WTC11 (cell line): ENCODE results near the gene RIPOR1. TPM values are rescaled to one million over a fixed set of nuclear protein-coding genes. Genes with fewer than 3 reads are reported as not detected.

Source experiments
- ATAC-seq: fragments of 200-7000 bp; cut with Tn5 transposase; 2 replicates; pipeline ENCODE4 v1.10.0; 2021; ENCODE audit warnings: mild to moderate bottlenecking, moderate library complexity
- CTCF ChIA-PET: fragments of 300-600 bp; sonication (Branson Sonifier 250); formaldehyde crosslinking; loops from one replicate; lab custom pipeline; 2021; ENCODE audit warnings: antibody characterized with exemption; lab: Charles Lee
- POLR2A ChIA-PET: fragments of 350-600 bp; sonication (Branson Sonifier 250); formaldehyde crosslinking; loops from one replicate; lab custom pipeline; 2021; ENCODE audit warnings: antibody characterized with exemption; lab: Charles Lee
- DNase-seq: peaks from one replicate; pipeline ENCODE4 v3.0.0; 2021; ENCODE audit warnings: low spot score
- H3K27ac Mint-ChIP-seq: 2 replicates; pipeline ENCODE4 v1.8.0; 2021; ENCODE audit warnings: mixed read lengths
- H3K27me3 Mint-ChIP-seq: 2 replicates; pipeline ENCODE4 v1.8.0; 2021; ENCODE audit warnings: low read depth, mild to moderate bottlenecking, moderate library complexity, mixed read lengths
- H3K36me3 Mint-ChIP-seq: 2 replicates; pipeline ENCODE4 v1.8.0; 2021; ENCODE audit warnings: mixed read lengths
- H3K4me1 Mint-ChIP-seq: 2 replicates; pipeline ENCODE4 v1.8.0; 2022; ENCODE audit warnings: mixed read lengths
- H3K4me3 Mint-ChIP-seq: 2 replicates; pipeline ENCODE4 v1.8.0; 2021; ENCODE audit warnings: mild to moderate bottlenecking, moderate library complexity, mixed read lengths
- H3K9me3 Mint-ChIP-seq: 2 replicates; pipeline ENCODE4 v1.8.0; 2021; ENCODE audit warnings: mixed read lengths
- ATF1 ChIP-seq: sonication (generic); formaldehyde crosslinking; IDR thresholded peaks from 2 replicates; pipeline ENCODE4 v1.8.1; 2023; ENCODE audit warnings: mild to moderate bottlenecking, moderate library complexity, missing genetic modification reagents
- E2F4 ChIP-seq: sonication (generic); formaldehyde crosslinking; IDR thresholded peaks from 2 replicates; pipeline ENCODE4 v1.8.1; 2022; ENCODE audit warnings: low read depth, mild to moderate bottlenecking, moderate library complexity, missing genetic modification reagents, borderline replicate concordance
- GTF2I ChIP-seq: fragments of 250-450 bp; sonication (Bioruptor Pico); conservative IDR thresholded peaks from 2 replicates; pipeline ENCODE4 v1.4.0; 2021; ENCODE audit warnings: mild to moderate bottlenecking
- HMGA2 ChIP-seq: fragments of 250-450 bp; sonication (Bioruptor Pico); IDR thresholded peaks from 2 replicates; pipeline ENCODE4 v1.4.0; 2021; ENCODE audit warnings: mild to moderate bottlenecking, moderate library complexity
- IRF2 ChIP-seq: sonication (generic); formaldehyde crosslinking; IDR thresholded peaks from 2 replicates; pipeline ENCODE4 v1.8.0; 2022; ENCODE audit warnings: low read depth, missing genetic modification reagents, borderline replicate concordance
- JUN ChIP-seq: sonication (generic); formaldehyde crosslinking; IDR thresholded peaks from 2 replicates; pipeline ENCODE4 v1.8.0; 2023; ENCODE audit warnings: mild to moderate bottlenecking, missing genetic modification reagents
- MYBL2 ChIP-seq: sonication (generic); formaldehyde crosslinking; IDR thresholded peaks from 2 replicates; pipeline ENCODE4 v1.8.1; 2023; ENCODE audit warnings: mild to moderate bottlenecking, moderate library complexity, missing genetic modification reagents
- NFE2L1 ChIP-seq: sonication (generic); formaldehyde crosslinking; IDR thresholded peaks from 2 replicates; pipeline ENCODE4 v1.8.1; 2023; ENCODE audit warnings: missing genetic modification reagents
- NR3C1 ChIP-seq: sonication (generic); formaldehyde crosslinking; conservative IDR thresholded peaks from 2 replicates; pipeline ENCODE4 v1.8.1; 2023; ENCODE audit warnings: low read depth, mild to moderate bottlenecking, missing genetic modification reagents
- OVOL2 ChIP-seq: fragments of 250-450 bp; sonication (Bioruptor Pico); IDR thresholded peaks from 2 replicates; pipeline ENCODE4 v1.9.0; 2021; ENCODE audit warnings: mild to moderate bottlenecking, borderline replicate concordance
- PRRX2 ChIP-seq: fragments of 250-450 bp; sonication (Bioruptor Pico); IDR thresholded peaks from 2 replicates; pipeline ENCODE4 v1.8.0; 2021; ENCODE audit warnings: mild to moderate bottlenecking
- RELA ChIP-seq: sonication (generic); formaldehyde crosslinking; IDR thresholded peaks from 2 replicates; pipeline ENCODE4 v1.8.1; 2022; ENCODE audit warnings: missing genetic modification reagents, mild to moderate bottlenecking, borderline replicate concordance
- RORB ChIP-seq: fragments of 250-450 bp; sonication (Bioruptor Pico); IDR thresholded peaks from 2 replicates; pipeline ENCODE4 v1.9.0; 2021; ENCODE audit warnings: mild to moderate bottlenecking
- TCF7 ChIP-seq: sonication (generic); formaldehyde crosslinking; IDR thresholded peaks from 2 replicates; pipeline ENCODE4 v1.8.0; 2022; ENCODE audit warnings: mild to moderate bottlenecking, low read depth, missing genetic modification reagents, moderate library complexity
- TEAD1 ChIP-seq: sonication (generic); formaldehyde crosslinking; IDR thresholded peaks from 2 replicates; pipeline ENCODE4 v1.8.0; 2022; ENCODE audit warnings: mild to moderate bottlenecking, missing genetic modification reagents
- ZBTB21 ChIP-seq: sonication (generic); formaldehyde crosslinking; IDR thresholded peaks from 2 replicates; pipeline ENCODE4 v1.8.1; 2023; ENCODE audit warnings: mild to moderate bottlenecking, missing genetic modification reagents, borderline replicate concordance
- ZBTB43 ChIP-seq: sonication (generic); formaldehyde crosslinking; IDR thresholded peaks from 2 replicates; pipeline ENCODE4 v1.8.1; 2023; ENCODE audit warnings: mild to moderate bottlenecking, missing genetic modification reagents
- ZMAT4 ChIP-seq: fragments of 250-450 bp; sonication (Bioruptor Pico); IDR thresholded peaks from 2 replicates; pipeline ENCODE4 v1.9.0; 2021; ENCODE audit warnings: mild to moderate bottlenecking
- ZNF121 ChIP-seq: sonication (generic); formaldehyde crosslinking; IDR thresholded peaks from 2 replicates; pipeline ENCODE4 v1.8.0; 2023; ENCODE audit warnings: missing genetic modification reagents
- ZNF232 ChIP-seq: sonication (generic); formaldehyde crosslinking; IDR thresholded peaks from 2 replicates; pipeline ENCODE4 v1.8.0; 2022; ENCODE audit warnings: mild to moderate bottlenecking, missing genetic modification reagents
- ZNF423 ChIP-seq: fragments of 250-450 bp; sonication (Bioruptor Pico); IDR thresholded peaks from 2 replicates; pipeline ENCODE4 v2.1.2; 2022; ENCODE audit warnings: mild to moderate bottlenecking, moderate library complexity
- ZNF512 ChIP-seq: sonication (generic); formaldehyde crosslinking; IDR thresholded peaks from 2 replicates; pipeline ENCODE4 v1.8.1; 2022; ENCODE audit warnings: missing genetic modification reagents, borderline replicate concordance
- total RNA-seq: library from RNA; stranded (reverse); gene quantifications from 3 replicates; pipeline ENCODE4 v1.2.3, GENCODE V29; 2021

The RIPOR1 gene
- total RNA-seq, 1 experiment from 2014 or later: 14.9 TPM

- ATAC-seq (no peak), DNase-seq (no peak)
- H3K36me3 Mint-ChIP-seq: no peaks in the 10 kb centered on the region
- POLR2A ChIA-PET: no interaction called here
- H3K27ac Mint-ChIP-seq: no peak overlapping the region
- H3K27me3 Mint-ChIP-seq: no peaks in the 10 kb centered on the region
- 0 out of 2 replicates have a peak overlapping the region, but pooled peaks have one; percentile 93 for H3K4me3 Mint-ChIP-seq
- peaks cover 18% of the 10 kb centered on the region for H3K4me1 Mint-ChIP-seq
- CTCF ChIA-PET: interaction anchor here (0.7 kb wide), 1 partner anchor 318 kb away, joined by 6 read pairs; no protein-coding TSS in a partner anchor
- H3K9me3 Mint-ChIP-seq: no peaks in the 10 kb centered on the region
- TF ChIP-seq ZNF232 (no peak), ZNF121 (0 out of 2 replicates have a peak, but pooled peaks have one; percentile 13)
- TF ChIP-seq, all 79 proteins: peak for 1
Observed at GRCh38 chr16:67565470-67566100, 37.0 kb downstream of the RIPOR1 start.

- DNase-seq: no peak
- peaks cover 40% of the 10 kb centered on the region for H3K36me3 Mint-ChIP-seq
- H3K9me3 Mint-ChIP-seq: peaks cover 3% of the 10 kb centered on the region; the same call in 1 of the 2 replicates
- H3K4me1 Mint-ChIP-seq: peaks cover 3% of the 10 kb centered on the region; the same call in 1 of the 2 replicates
- H3K4me3 Mint-ChIP-seq: no peak overlapping the region
- H3K27me3 Mint-ChIP-seq: no peaks in the 10 kb centered on the region
- no peak overlapping the region for H3K27ac Mint-ChIP-seq
- CTCF ChIA-PET: interaction anchor here (1.6 kb wide), 1 partner anchor 24 kb away, joined by 4 read pairs; no protein-coding TSS in a partner anchor
- TF ChIP-seq TEAD1 (CRISPR knock-in tag) (no peak), ZMAT4 (CRISPR knock-in tag) (no peak), NFE2L1 (no peak), E2F4 (CRISPR knock-in tag) (no peak), NR3C1 (CRISPR knock-in tag) (no peak), ZNF512 (CRISPR knock-in tag) (no peak), OVOL2 (CRISPR knock-in tag) (no peak), RELA (CRISPR knock-in tag) (no peak), ATF1 (CRISPR knock-in tag) (no peak), ZBTB21 (CRISPR knock-in tag) (no peak), TCF7 (CRISPR knock-in tag) (no peak), JUN (CRISPR knock-in tag) (no peak), ZNF423 (CRISPR knock-in tag) (no peak), GTF2I (CRISPR knock-in tag) (no peak), PRRX2 (CRISPR knock-in tag) (no peak), ZBTB43 (no peak), HMGA2 (CRISPR knock-in tag) (no peak), MYBL2 (CRISPR knock-in tag) (no peak), IRF2 (CRISPR knock-in tag) (no peak), RORB (CRISPR knock-in tag) (no peak)
- no peak for ATAC-seq
- POLR2A ChIA-PET: no interaction called here
Observed at GRCh38 chr16:67571464-67571863, 42.8 kb downstream of the RIPOR1 start.
